Measurements from ENCODE around the gene NFKBIZ. TPM values are rescaled to one million over a fixed set of nuclear protein-coding genes. Genes with fewer than 3 reads are reported as not detected.

Gene NFKBIZ
- total RNA-seq, 2 experiments from 2014 or later, result 11.8 to 26.6 TPM

DNA sequence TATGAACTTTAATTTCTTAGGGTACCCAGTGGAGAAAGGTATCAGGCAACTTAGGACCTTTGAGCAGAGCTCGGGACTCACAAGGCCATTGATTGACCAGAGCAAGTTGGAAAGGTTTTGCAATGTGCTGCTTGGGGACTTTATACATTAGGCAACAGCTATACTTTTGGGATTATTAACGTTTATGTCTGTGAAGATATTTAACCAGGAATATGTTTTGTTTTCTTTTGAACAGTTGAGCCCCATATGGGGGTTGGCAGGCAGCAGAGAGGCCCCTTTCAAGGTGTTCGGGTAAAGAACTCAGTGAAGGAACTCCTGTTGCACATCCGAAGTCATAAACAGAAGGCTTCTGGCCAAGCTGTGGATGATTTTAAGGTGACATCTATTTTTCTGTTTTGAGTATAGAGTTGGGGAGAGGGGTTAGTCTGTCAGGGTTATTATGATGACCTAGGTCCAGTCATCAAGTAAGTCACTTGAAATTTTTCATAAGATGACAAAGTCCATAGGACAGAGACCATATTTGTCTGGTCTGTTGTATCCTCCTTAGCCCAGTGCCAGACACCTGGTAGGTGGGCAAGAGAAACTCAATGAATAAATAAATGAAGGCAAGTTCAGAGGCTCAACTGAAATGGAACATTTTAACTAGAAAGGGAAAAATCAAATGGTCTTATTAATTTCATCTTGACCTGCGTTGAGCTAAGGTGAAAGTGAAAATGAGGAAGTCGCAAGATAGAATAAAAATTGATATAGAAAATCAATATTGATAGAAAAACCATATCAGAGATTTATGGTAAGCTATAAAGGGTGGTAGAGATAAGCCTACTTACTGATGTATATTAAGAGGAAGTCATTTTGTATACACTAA, 2.8 kb downstream of the NFKBIZ start:
- DNase-seq (ENCODE audit: low spot score), result no peak
- TF ChIP-seq EZH2phosphoT487 (IDR thresholded peaks at IDR 0.05; ENCODE audit: borderline replicate concordance, low read depth, low read length), result no peak
- no peak for TF ChIP-seq CTCF (conservative IDR thresholded peaks at IDR 0.05; ENCODE audit: low read length)
- Histone ChIP-seq H3K4me1 (ENCODE audit: insufficient read depth, low read length, poor library complexity, severe bottlenecking) (peaks cover 32% of the 10 kb centered on the region), H2AFZ (ENCODE audit: low read length) (no peak overlapping the region), H3K36me3 (ENCODE audit: insufficient read depth, low read length) (peaks cover 56% of the 10 kb centered on the region), H3K9me2 (ENCODE audit: insufficient read depth, low read length) (no peaks in the 10 kb centered on the region), H3K79me2 (ENCODE audit: insufficient read depth, low read depth, low read length) (peaks cover 24% of the 10 kb centered on the region), H3K9me3 (ENCODE audit: low read length) (no peaks in the 10 kb centered on the region), H3K4me3 (ENCODE audit: low read depth, low read length, poor library complexity, severe bottlenecking) (peak overlapping the region; percentile 85), H3K4me2 (ENCODE audit: low read length) (peak overlapping the region; percentile 98), H3K27ac (ENCODE audit: low read depth, low read length, poor library complexity, severe bottlenecking) (no peak overlapping the region), H4K20me1 (ENCODE audit: insufficient read depth, low read length) (peaks cover 14% of the 10 kb centered on the region; the same call in 1 of the 2 replicates)
- no TSS peak for BruUV-seq (replicated peaks)
- POLR2A ChIA-PET, result interaction anchor here (0.6 to 2.2 kb wide), 16 partner anchors 9 to 380 kb away, joined by 3 to 8 read pairs (median 5); no protein-coding TSS in a partner anchor
- intact Hi-C loops (cut with micrococcal nuclease; ENCODE audit: unreplicated experiment), result no loop called here
- CTCF ChIA-PET (ENCODE audit: unreplicated experiment), result no interaction called here

- intact Hi-C loops (cut with micrococcal nuclease; ENCODE audit: unreplicated experiment), result no loop called here
- peaks cover 23% of the 10 kb centered on the region for H3K4me1 ChIP-seq (ENCODE audit: insufficient read depth, low read length, poor library complexity, severe bottlenecking)
- H3K9me2 ChIP-seq (ENCODE audit: insufficient read depth, low read length), result no peaks in the 10 kb centered on the region
- CTCF ChIA-PET (ENCODE audit: unreplicated experiment), result interaction anchor here (0.6 kb wide), 1 partner anchor 331 kb away, joined by 3 read pairs; no protein-coding TSS in a partner anchor
- H4K20me1 ChIP-seq (ENCODE audit: insufficient read depth, low read length), result peaks cover 14% of the 10 kb centered on the region; the same call in 1 of the 2 replicates
- no peak for DNase-seq (ENCODE audit: low spot score)
- POLR2A ChIA-PET, result interaction anchor here (0.6 to 2.2 kb wide), 10 partner anchors 10 to 207 kb away, joined by 3 to 8 read pairs (median 5); no protein-coding TSS in a partner anchor
- no peak overlapping the region for H3K4me2 ChIP-seq (ENCODE audit: low read length)
- peaks cover 24% of the 10 kb centered on the region for H3K79me2 ChIP-seq (ENCODE audit: insufficient read depth, low read depth, low read length)
- TF ChIP-seq EZH2phosphoT487 (IDR thresholded peaks at IDR 0.05; ENCODE audit: borderline replicate concordance, low read depth, low read length), result no peak
- no peak for TF ChIP-seq CTCF (conservative IDR thresholded peaks at IDR 0.05; ENCODE audit: low read length)
- peaks cover 67% of the 10 kb centered on the region for H3K36me3 ChIP-seq (ENCODE audit: insufficient read depth, low read length)
- H3K9me3 ChIP-seq (ENCODE audit: low read length), result no peaks in the 10 kb centered on the region
- BruUV-seq (replicated peaks), result no TSS peak
- no peak overlapping the region for H2AFZ ChIP-seq (ENCODE audit: low read length)
- no peak overlapping the region for H3K27ac ChIP-seq (ENCODE audit: low read depth, low read length, poor library complexity, severe bottlenecking)
- H3K4me3 ChIP-seq (ENCODE audit: low read depth, low read length, poor library complexity, severe bottlenecking), result no peak overlapping the region
These were observed 3.9 kb downstream of the NFKBIZ start for GRCh38 chr3:101852983-101853840.
